Ovary (tissue), 9 donors: Measurements from ENCODE around the gene KCNK13. TPM values are rescaled to one million over a fixed set of nuclear protein-coding genes. Genes with fewer than 3 reads are reported as not detected.
"Not testable (repeated sequence)": the region's sequence is repeated elsewhere in the genome, so short reads cannot be mapped to it uniquely, and the experiment has no call there.

ENCODE experiments used
- DNase-seq, 5 donors: peaks; one replicate each; pipeline ENCODE4 v3.0.0-alpha.2; 2019 to 2020
- H3K27ac ChIP-seq, 2 donors: fragments of 200-600 bp; one replicate each; pipeline versions ENCODE4 v1.5.1 to v1.8.0; 2019 to 2022
- H3K27me3 ChIP-seq: fragments of 200-600 bp; one replicate; pipeline ENCODE4 v1.8.0; 2022
- H3K36me3 ChIP-seq: fragments of 200-600 bp; sonication (generic); one replicate; pipeline ENCODE4 v1.5.1; 2019
- H3K4me1 ChIP-seq: one replicate; pipeline ENCODE4 v1.8.1; 2013; ENCODE audit warnings: mild to moderate bottlenecking, moderate library complexity; ENCODE audit not compliant: insufficient read depth
- H3K4me3 ChIP-seq: fragments of 200-600 bp; sonication (generic); one replicate; pipeline ENCODE4 v1.5.1; 2017
- H3K9me3 ChIP-seq, 2 donors: fragments of 200-600 bp in 1 of 2; sonication (generic) in 1 of 2; one replicate each; pipeline versions ENCODE4 v1.5.1 to v1.8.1; 2013 to 2019; ENCODE audit warnings: mild to moderate bottlenecking in 1 of 2, moderate library complexity in 1 of 2
- CTCF ChIP-seq, 3 donors: fragments of 450-650 bp in 2 of 3; fragments of 200-600 bp in 1 of 3; IDR thresholded peaks; one replicate each; pipeline versions ENCODE4 v1.5.1 to v1.8.0; 2016 to 2022; ENCODE audit warnings: antibody characterized with exemption in 3 of 3, mild to moderate bottlenecking in 1 of 3
- EP300 ChIP-seq: sonication (generic); formaldehyde crosslinking; IDR thresholded peaks from one replicate; pipeline ENCODE4 v1.6.1; 2017; ENCODE audit warnings: antibody characterized with exemption
- POLR2A ChIP-seq: fragments of 450-650 bp; IDR thresholded peaks from one replicate; pipeline ENCODE4 v1.6.1; 2017; ENCODE audit warnings: antibody characterized with exemption, mild to moderate bottlenecking, moderate library complexity
- WGBS, 3 donors: extraction: QIAGEN DNeasy Blood & Tissue Kit in 1 of 3; methylation state at CpG; one replicate each; pipeline versions ENCODE4 v1.1.5 to v1.1.7; 2013 to 2017; 5-methylcytosine and 5-hydroxymethylcytosine counted together
- intact Hi-C, 4 donors: fragments of 100-400 bp; cut with DNase I; formaldehyde crosslinking; loops; one replicate each; pipeline versions ENCODE4 v1.11.0 to v1.15.1; 2022 to 2023
- polyA plus RNA-seq, 2 donors: library from polyadenylated mRNA; stranded (reverse); fragments of 200-250 nt in 1 of 2; fragments of 350-450 nt in 1 of 2; fragmentation: Illumina TruSeq in 1 of 2; extraction: RNeasy Lipid Tissue Mini Kit (QIAGEN cat#74804) in 1 of 2; gene quantifications; one replicate each; pipeline ENCODE4 v1.2.3, GENCODE V29; 2013 to 2014
- small RNA-seq: library from RNA; depleted of rRNA; stranded (forward); fragments of <200 nt; gene quantifications from one replicate; pipeline ENCODE3, GENCODE V24; 2016
- total RNA-seq, 7 donors: library from RNA; depleted of rRNA in 2 of 7; stranded (reverse); fragments of >200 nt in 2 of 7; fragmentation: NEBNext Ultra II Directional in 3 of 7; extraction: Animal tissue kit (Norgen Biotek cat#: 25700) in 3 of 7; gene quantifications; one replicate each; pipeline versions ENCODE4 v1.1.0 to v1.2.4, GENCODE V29; 2016 to 2023
- donor health status: DM: no; HTN: no; CAD: no; lungs with moderate emphysema.
- donor health status: DM: no; HTN: no; CAD: no.
- donor health status: Bipolar disorder and iron deficiency.
- donor health status: DM: yes; HTN: yes; CAD: no.
- donor health status: DM: no; HTN: no; CAD: no.
- donor health status: DM: yes; HTN: yes; CAD: no.

KCNK13 gene
- total and polyA plus RNA-seq, 9 donors = 0.13 to 0.80 (median 0.28) TPM; not detected in 2

DNA sequence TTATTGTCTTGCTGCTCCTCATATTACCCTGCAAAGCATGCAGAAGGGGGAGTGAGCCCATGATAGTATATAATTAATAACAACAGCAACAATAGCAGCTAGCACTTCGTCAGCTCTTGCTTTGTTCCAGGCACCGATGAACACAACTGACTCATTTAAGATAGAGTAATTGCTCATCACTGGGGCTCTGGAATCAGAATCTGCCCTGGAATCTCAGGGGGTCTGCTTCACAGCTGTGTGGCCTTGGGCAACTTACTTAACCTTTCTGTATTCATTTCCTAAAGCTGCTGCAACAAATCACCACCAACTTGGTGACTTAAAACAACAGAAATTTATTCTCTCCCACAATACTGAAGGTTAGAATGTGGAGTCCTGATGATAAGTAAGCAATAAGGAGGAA lies 139.6 kb downstream of the KCNK13 start:
- 34 to 88% (median 63%) methylated on average over 2 of the region's 2 CpGs for WGBS, 3 donors
- TF ChIP-seq CTCF (IDR thresholded peaks at IDR 0.05) = no peak
- intact Hi-C loops = no loop called here
- no peak for DNase-seq
- no peaks in the 10 kb centered on the region for H3K36me3 ChIP-seq
- no peaks in the 10 kb centered on the region for H3K4me1 ChIP-seq
- no peak overlapping the region for H3K4me3 ChIP-seq
- no peak overlapping the region for H3K27ac ChIP-seq
- no peaks in the 10 kb centered on the region for H3K9me3 ChIP-seq
- no peaks in the 10 kb centered on the region for H3K27me3 ChIP-seq

GRCh38 chr14:90204516-90204915 lies 142.7 kb downstream of the KCNK13 start:
- TF ChIP-seq POLR2A = no peak
- TF ChIP-seq CTCF (IDR thresholded peaks at IDR 0.05) = no peak
- TF ChIP-seq EP300 = no peak
- no peaks in the 10 kb centered on the region for H3K9me3 ChIP-seq
- no peak for DNase-seq
- no peak overlapping the region for H3K4me3 ChIP-seq
- no peak overlapping the region for H3K27ac ChIP-seq
- H3K36me3 ChIP-seq = no peaks in the 10 kb centered on the region
- intact Hi-C loops = no loop called here
- H3K27me3 ChIP-seq = no peaks in the 10 kb centered on the region
- H3K4me1 ChIP-seq = no peaks in the 10 kb centered on the region

- Histone ChIP-seq H3K4me3 (no peak overlapping the region), H3K27me3 (no peaks in the 10 kb centered on the region), H3K4me1 (no peaks in the 10 kb centered on the region), H3K27ac (no peak overlapping the region), H3K36me3 (no peaks in the 10 kb centered on the region), H3K9me3 (no peaks in the 10 kb centered on the region)
- TF ChIP-seq EP300 = no peak
- TF ChIP-seq CTCF (IDR thresholded peaks at IDR 0.05) = no peak
- TF ChIP-seq POLR2A = no peak
- intact Hi-C loops = no loop called here
- 74 to 79% (median 77%) methylated on average over 7 of the region's 7 CpGs for WGBS, 3 donors
- no peak for DNase-seq
Measured at GRCh38 chr14:90213099-90213748, 151.4 kb downstream of the KCNK13 start.

GRCh38 chr14:90228478-90228877 lies 166.7 kb downstream of the KCNK13 start:
- 67 to 79% (median 79%) methylated on average over 4 of the region's 4 CpGs for WGBS, 3 donors
- H3K4me3 ChIP-seq = no peak overlapping the region
- no peak for DNase-seq
- intact Hi-C loops = no loop called here
- H3K36me3 ChIP-seq = no peaks in the 10 kb centered on the region
- H3K9me3 ChIP-seq = no peaks in the 10 kb centered on the region
- no peaks in the 10 kb centered on the region for H3K27me3 ChIP-seq
- no peaks in the 10 kb centered on the region for H3K4me1 ChIP-seq
- TF ChIP-seq EP300 (no peak), POLR2A (no peak)
- no peak overlapping the region for H3K27ac ChIP-seq

- H3K4me1 ChIP-seq, intact Hi-C loops, H3K4me3 ChIP-seq, H3K27me3 ChIP-seq, H3K9me3 ChIP-seq, DNase-seq, H3K27ac ChIP-seq, H3K36me3 ChIP-seq: not testable (repeated sequence)
- WGBS, 3 donors = 93 to 100% (median 97%) methylated on average over 1 of the region's 1 CpG
Measured at GRCh38 chr14:90229942-90230341, 168.1 kb downstream of the KCNK13 start.

Small RNA genes lying within 50 kb of the gene (small RNA-seq; reads per million reads assigned to genes)
- not detected for gene RF00019

Other genes with a start within 250 kb of the KCNK13 start
- gene EFCAB11, start 107.3 kb upstream of the KCNK13 start, total RNA-seq = 10 to 100 TPM in 1 of 7 donors, 1 to 10 TPM in 6; 1.9 to 11.5 (median 5.2) TPM
- gene EFCAB11, start 107.3 kb upstream of the KCNK13 start, polyA plus RNA-seq = 10 to 100 TPM in 1 of 2 donors, 1 to 10 TPM in 1; 4.6 to 14.8 TPM
- gene TDP1, start 106.1 kb upstream of the KCNK13 start, total RNA-seq = 10 to 100 TPM in 3 of 7 donors, 1 to 10 TPM in 4; 6.1 to 14.5 (median 9.9) TPM
- gene TDP1, start 106.1 kb upstream of the KCNK13 start, polyA plus RNA-seq = 10 to 100 TPM in 1 of 2 donors, 1 to 10 TPM in 1; 5.4 to 12.0 TPM
- 10 to 100 TPM; 32.3 to 79.0 (median 65.0) TPM for gene PSMC1, start 194.6 kb downstream of the KCNK13 start, total RNA-seq
- gene PSMC1, start 194.6 kb downstream of the KCNK13 start, polyA plus RNA-seq = 100 to 1,000 TPM; 113 to 212 TPM